Fibroblast of skin of left biceps (primary cell): ENCODE data around the gene ABCC6.
"Not testable (repeated sequence)": the region's sequence is repeated elsewhere in the genome, so short reads cannot be mapped to it uniquely, and the experiment has no call there.

Source experiments
- DNase-seq, 2 experiments: peaks; one replicate each; pipeline ENCODE4 v3.0.0-alpha.2; 2013; ENCODE audit warnings: low read depth in 2 of 2

Gene ABCC6

GRCh38 chr16:16223662-16224241 is 458 bp upstream of the ABCC6 start:
- not testable (repeated sequence) for DNase-seq

DNA sequence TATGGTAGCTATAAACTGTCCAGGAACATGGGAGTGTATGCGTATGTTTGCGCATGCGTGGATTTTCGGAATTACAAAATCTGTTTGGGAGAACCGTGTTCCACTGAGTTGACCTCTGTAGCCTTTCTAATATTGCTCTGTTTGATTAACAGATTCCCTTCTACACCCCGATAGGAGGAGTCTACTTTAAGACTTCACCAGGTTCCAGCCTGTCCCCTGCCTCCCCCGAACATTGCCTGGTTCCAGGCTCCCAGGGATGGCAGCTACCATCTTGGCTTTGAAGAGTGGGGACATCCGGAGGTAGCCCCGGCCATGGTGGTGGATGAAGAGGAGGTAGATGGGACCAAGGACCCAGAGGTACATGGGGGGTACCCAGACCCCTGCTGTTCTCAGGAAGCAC is 1.9 kb downstream of the ABCC6 start:
- not testable (repeated sequence) for DNase-seq

GRCh38 chr16:16220449-16220848 is 2.8 kb downstream of the ABCC6 start:
- DNase-seq: not testable (repeated sequence)

- not testable (repeated sequence) for DNase-seq
Measured at GRCh38 chr16:16218787-16219186, 4.5 kb downstream of the ABCC6 start.

GRCh38 chr16:16218349-16218748 is 4.9 kb downstream of the ABCC6 start:
- DNase-seq: not testable (repeated sequence)

DNA sequence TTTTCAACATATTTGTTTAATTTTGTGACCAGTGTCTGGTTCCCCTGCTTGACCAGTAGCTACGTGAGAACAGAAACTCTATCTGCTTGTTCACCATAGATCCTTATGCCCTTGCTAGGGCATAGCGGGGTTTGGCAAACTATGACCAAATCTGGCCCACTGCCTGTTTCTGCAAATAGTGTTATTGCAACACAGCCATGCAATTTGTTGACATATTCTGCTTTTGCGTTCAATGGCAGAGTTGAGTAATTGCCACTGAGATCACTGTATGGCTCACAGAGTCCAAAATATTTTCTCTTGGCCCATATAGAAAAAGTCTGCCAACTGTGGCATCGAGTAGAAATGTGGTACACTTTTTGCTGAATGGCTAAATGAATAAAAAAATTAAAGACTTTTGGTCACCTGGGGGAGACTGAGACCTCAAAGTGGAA is 9.4 kb downstream of the ABCC6 start:
- not testable (repeated sequence) for DNase-seq

GRCh38 chr16:16211404-16211803 is 11.9 kb downstream of the ABCC6 start:
- not testable (repeated sequence) for DNase-seq

DNA sequence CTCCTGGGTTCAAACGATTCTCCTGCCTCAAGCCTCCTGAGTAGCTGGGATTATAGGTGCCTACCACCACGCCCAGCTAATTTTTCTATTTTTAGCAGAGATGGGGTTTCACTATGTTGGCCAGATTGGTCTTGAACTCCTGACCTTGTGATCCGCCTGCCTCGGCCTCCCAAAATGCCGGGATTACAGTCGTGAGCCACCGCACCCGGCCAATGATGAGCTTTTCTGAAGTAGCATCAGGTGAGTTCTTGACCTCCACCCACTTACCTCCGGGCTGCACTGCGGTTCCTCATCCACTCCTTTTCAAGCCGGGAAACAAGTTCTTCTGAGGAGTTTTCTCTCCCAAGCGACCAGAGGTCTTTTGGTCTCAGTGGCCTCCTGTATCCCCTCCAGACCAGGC is 14.8 kb downstream of the ABCC6 start:
- DNase-seq: not testable (repeated sequence)

DNA sequence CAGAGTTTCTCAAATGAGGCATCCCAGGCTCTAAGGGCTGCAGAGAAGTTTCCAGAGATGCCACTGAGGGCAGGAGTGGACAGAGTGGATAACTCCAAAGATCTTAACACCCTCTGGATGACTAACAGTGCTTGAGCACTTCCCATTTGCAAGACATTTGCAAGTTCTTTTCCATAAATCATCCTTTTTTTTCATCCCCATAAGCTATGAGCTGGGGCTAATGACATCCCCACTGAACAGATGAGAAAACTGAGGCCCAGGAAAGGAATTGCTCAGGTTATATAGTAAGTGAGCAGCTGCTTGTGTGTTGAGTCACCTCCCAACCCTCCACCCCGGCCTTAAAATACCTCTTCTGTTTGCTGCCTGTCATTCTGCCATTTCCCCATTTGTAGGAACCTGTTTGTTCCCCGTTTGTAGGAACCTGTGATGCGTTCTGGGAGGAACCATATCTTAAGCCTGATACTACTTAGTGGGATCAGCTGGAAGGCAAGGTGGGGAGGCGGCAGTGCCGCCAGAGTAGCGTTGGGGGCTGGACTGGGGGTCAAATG is 15.4 kb downstream of the ABCC6 start:
- DNase-seq: not testable (repeated sequence)

- DNase-seq: not testable (repeated sequence)
Measured at GRCh38 chr16:16207097-16207786, 16.1 kb downstream of the ABCC6 start.

DNA sequence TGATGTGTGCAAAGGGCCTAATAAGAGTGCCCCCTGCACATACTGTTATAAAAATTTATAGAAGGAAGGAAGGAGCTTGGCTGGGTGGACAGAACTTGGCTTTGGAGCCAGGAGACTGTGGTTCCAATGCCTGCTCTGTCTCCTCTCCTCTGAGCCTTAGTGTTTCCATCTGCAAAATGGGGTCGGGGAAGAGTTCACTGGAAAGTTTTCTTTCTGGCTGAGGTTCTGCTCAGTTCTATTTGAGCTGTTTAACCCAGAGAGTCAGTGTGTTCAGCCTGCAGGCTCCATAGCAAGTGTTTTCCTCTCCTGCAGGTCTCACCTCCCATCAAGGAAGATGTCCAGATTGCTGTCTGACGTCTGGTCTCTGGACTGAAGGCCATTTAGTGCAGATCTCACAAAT is 17.4 kb downstream of the ABCC6 start:
- not testable (repeated sequence) for DNase-seq

DNA sequence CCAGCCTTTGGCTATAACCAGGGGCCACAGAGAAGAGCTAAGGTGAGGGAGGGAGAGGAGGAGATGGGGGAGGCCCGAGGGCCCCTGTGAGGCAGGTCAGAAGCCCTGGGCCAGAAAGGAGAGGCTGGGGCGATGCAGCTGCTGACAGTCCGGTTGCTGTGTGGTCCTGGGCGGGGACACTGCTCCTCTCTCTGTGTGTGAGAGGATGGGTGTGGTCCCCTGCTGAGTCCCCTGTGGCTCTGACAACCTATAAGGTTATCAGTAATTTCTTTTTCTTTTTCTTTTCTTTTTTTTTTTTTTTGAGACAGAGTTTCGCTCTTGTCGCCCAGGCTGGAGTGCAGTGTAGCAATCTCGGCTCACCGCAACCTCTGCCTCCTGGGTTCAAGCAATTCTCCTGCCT is 18.7 kb downstream of the ABCC6 start:
- DNase-seq: not testable (repeated sequence)

DNA sequence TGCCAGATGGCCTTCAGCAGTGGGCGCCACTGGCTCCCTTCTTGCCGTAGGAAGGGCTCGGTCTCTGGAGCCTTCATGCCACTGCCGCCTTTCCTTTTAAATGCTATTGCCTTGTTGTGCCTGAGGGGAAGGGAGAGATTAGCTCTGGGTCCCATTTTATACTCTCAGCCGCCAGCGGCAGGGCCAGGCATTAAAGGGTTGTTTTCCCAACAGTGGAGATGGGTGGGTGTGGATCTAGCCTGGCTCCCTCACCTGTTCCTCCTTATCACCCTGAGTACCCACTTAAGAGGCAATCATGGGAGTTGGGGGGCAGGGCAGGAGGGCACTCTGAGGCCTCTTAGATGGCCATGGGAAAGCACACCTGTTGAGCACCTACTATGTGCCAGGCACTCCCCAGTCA is 19.8 kb downstream of the ABCC6 start:
- DNase-seq: not testable (repeated sequence)

DNA sequence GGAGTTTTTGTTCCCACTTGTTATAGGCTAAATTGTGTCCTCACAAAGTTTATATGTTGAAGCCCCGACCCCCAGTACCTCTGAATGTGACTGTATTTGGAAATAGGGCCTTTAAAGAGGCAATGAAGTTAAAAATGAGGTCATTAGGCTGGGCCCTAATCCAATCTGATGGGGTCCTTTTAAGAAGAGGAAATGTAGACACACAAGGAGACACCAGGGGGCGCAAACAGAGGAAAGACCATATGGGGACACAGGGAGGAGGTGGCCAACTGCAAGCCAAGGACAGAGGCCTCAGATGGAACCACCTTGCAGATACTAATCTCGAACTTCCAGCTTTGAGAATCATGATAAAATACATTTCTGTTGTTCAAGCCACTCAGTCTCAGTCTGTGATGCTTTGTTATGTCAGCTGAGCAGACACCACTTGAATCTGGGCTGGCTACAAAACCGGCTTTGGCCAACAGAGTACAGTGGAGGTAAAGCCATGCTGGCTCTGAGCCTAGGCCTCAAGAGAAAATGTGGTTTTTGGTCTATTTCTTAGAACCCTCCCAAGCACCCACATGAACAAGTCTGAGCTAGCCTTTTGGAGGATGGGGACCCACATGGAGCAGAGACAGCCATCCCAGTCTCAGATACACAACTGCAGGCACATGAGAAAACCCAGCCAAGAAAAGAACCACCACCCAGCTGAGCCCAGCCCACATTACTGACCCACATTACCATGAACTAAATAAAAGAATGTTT is 20.7 kb downstream of the ABCC6 start:
- DNase-seq: not testable (repeated sequence)

GRCh38 chr16:16201880-16202279 is 21.4 kb downstream of the ABCC6 start:
- DNase-seq: not testable (repeated sequence)

DNA sequence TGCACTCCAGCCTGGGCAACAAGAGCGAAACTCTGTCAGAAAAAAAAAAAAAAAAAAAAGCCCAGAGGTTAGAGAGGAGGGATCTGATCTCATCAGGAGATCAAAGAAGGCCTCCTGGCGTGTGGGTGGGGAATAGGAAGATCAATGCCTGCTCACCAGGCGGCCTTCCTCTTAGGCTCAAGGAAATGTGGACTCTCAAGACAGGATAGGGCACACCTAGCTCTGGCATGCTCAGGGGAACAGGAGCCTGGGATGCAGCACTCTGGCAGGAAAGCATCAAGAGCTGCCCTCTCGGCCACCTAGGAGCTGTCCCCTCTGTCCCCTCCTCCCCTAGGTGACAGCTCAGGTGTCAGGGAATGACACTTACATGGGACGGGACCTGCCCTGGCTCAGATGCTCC is 22.9 kb downstream of the ABCC6 start:
- DNase-seq: not testable (repeated sequence)

DNA sequence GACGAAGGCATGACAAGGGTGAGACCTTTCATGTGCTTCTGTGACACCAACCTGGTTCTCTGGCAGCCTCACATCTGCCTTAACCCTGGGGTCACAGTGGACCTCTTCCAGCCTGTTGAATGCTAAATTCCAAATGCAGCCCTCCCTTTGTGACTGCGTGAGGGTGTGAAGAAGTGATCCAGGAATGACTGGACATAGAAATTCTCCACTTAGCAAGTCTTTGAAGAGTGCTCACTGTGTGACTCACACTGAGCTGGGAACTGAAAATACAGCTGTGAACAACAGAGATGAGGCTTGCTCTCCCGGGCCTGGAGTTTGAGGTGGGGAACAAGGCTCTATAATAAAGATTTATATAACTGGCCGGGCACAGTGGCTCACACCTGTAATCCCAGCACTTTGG is 23.9 kb downstream of the ABCC6 start:
- DNase-seq: not testable (repeated sequence)

DNA sequence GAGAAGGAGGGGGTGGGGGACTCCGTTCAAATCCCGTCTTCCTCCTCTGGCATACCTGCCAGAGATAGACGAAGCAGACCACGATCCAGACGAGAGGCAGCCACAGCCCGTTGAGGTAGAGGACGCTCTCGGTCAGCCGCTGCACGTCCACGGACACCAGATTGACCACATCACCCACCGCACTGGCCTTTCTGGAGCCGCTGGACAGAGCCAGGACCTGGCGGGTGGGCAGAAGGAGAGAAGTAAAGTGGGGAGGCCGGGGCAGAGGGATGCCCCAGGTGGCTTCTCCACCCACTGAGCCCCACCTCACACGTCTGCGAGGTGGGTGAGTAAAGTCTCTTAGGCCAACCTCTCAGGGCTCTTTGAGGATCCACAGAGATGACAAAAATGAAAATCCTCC is 25.3 kb downstream of the ABCC6 start:
- no peak for DNase-seq

DNA sequence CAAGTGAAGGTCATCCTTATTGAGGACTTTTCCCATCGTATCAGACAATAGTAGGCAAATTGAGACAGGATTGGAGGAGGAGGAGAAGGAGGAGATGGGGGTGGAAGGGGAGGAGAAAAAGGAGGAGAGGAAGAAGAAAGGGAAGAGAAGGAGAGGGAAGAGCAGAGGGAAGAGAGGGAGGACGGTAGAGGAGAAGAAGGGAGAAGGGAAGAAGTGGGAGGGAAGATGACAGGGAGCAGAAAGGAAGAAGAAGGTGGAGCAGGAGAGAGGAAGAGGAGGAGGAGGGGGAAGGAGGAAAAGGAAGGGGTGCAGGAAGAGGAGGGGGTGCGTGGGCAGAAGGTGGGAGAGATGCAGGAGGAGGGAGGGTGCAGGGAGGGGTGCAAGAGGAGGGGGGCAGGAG is 26.0 kb downstream of the ABCC6 start:
- DNase-seq: no peak

DNA sequence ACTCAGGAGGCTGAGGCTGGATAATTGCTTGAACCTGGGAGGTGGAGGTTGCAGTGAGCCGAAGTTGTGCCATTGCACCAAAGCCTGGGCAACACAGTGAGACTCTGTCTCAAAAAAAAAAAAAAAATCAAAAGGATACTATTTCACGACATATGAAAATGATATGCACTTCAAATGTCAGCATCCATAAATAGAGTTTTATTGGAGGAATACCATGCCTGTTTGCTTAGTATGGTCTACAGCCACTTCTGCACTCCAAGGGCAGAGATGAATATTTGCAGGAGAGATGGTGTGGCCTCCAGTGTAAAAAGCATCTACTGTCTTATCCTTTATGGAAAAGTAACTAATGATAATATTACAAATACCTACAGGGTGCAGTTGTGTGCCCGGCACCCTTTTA is 27.2 kb downstream of the ABCC6 start:
- DNase-seq: no peak

DNA sequence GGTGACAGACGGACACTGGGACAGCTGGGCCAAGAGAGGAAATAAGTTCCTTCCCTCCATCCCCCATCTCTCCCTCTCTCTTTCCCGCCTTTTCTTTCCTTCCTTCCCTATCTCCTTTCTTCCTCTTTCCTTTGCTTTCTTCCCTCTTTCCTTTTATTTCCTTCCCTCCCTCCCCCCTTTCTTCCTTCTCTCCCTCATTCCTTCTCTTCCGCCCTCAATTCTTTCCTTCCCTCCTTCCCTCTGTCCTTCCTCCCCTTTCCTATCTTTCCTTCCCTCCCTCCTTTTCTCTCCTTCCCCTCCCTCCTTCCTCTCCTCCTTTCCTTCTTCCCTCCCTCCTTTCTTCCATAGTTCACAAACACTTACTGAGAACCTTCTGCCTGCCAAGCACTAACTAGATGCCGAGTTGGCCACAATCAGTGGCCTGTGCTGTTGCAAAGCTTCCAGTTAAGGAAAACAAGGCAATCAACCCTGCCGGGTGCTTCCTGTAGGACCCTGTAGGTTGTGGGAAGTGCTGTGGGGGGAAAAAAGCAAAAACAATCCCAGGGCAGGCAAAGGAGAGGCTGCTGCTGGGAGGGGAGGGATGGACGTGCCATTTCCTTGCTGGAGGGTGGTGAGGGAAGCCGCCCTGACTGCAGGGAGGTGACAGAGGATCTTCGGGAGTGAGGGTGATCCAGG is 31.7 kb downstream of the ABCC6 start:
- no peak for DNase-seq

DNA sequence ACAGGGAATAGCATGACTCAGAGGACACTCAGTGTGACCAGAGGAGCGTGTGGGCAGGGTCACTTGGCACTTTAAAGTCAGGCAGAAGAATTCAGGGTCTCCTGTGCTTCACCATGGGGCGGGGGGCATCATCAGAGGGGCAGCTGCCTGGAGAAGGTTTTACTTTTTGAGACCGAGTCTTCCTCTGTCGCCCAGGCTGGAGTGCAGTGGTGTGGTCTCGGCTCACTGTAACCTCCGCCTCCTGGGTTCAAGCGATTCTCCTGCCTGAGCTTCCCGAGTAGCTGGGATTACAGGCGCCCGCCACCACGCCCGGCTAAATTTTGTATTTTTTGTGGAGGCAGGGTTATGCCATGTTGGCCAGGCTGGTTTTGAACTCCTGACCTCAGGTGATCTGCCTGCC is 32.3 kb downstream of the ABCC6 start:
- not testable (repeated sequence) for DNase-seq
